Left lung (tissue), 10 donors: ENCODE data around the gene AWAT2. TPM values are rescaled to one million over a fixed set of nuclear protein-coding genes. Genes with fewer than 3 reads are reported as not detected.

Source experiments
- ATAC-seq: fragments of 200-7000 bp; cut with Tn5 transposase; one replicate; pipeline ENCODE4 v1.9.1; 2020; ENCODE audit warnings: moderate library complexity
- DNase-seq, 4 donors: peaks; one replicate each; pipeline ENCODE4 v3.0.0-alpha.2; 2013 to 2020
- H3K27ac ChIP-seq, 2 donors: fragments of 200-600 bp; sonication (generic) in 1 of 2; one replicate each; pipeline versions ENCODE4 v1.5.0 to v1.8.0; 2020 to 2021
- H3K27me3 ChIP-seq, 2 donors: fragments of 200-600 bp; sonication (generic) in 1 of 2; one replicate each; pipeline versions ENCODE4 v1.5.0 to v1.8.0; 2020 to 2021
- H3K36me3 ChIP-seq, 2 donors: fragments of 200-600 bp; sonication (generic) in 1 of 2; one replicate each; pipeline versions ENCODE4 v1.5.0 to v1.8.0; 2020 to 2021
- H3K4me1 ChIP-seq, 2 donors: fragments of 200-600 bp; one replicate each; pipeline ENCODE4 v1.8.0; 2021
- H3K4me3 ChIP-seq, 2 donors: fragments of 200-600 bp; sonication (generic) in 1 of 2; one replicate each; pipeline versions ENCODE4 v1.5.0 to v1.8.0; 2020 to 2021; ENCODE audit warnings: mild to moderate bottlenecking in 1 of 2
- H3K9me3 ChIP-seq, 2 donors: fragments of 200-600 bp; sonication (generic) in 1 of 2; one replicate each; pipeline versions ENCODE4 v1.5.0 to v1.8.0; 2020 to 2021
- intact Hi-C, 2 donors: fragments of 100-400 bp; cut with DNase I; formaldehyde crosslinking; loops; one replicate each; pipeline versions ENCODE4 v1.11.2 to v1.14.2; 2022
- polyA plus RNA-seq, 6 donors: library from polyadenylated mRNA; unstranded; fragments of 120-200 nt; gene quantifications; one replicate each; pipeline ENCODE4 v1.2.1, GENCODE V29; 2013; ENCODE audit not compliant: insufficient read length in 6 of 6
- total RNA-seq, 2 donors: library from RNA; stranded (reverse); fragmentation: NEBNext Ultra II Directional; extraction: Animal tissue kit (Norgen Biotek cat#: 25700); gene quantifications; one replicate each; pipeline ENCODE4 v1.2.1, GENCODE V29; 2021
- TF ChIP-seq, protein P1 (sequence below), 2 donors: fragments of 200-600 bp; sonication (generic) in 1 of 2; IDR thresholded peaks; one replicate each; pipeline versions ENCODE4 v1.5.0 to v1.8.0; 2021; ENCODE audit warnings: antibody characterized with exemption in 2 of 2
- donor health status: DM: no; HTN: yes; CAD: no.
- donor health status: DM: no; HTN: no; CAD: no.

AWAT2 gene
- total and polyA plus RNA-seq, 8 donors = not detected

DNA sequence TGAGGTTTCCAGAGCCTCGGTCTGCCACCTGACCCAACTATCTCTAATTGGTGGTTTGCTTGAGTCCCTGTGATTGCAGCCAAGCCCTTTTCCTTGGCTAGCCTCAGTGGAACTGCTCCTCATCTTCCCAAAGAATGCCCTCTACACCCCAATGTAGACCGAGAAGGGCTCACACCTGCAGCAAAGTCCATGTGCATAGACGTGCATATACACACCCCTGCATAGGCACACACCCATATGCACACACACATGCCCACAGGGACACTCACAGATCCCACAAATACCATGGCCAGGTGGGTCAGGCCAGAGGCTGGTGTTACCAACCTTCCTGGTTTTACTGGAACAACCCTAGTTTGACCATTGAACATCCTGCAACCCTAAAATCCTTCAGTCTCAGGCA, 332 bp downstream of the AWAT2 start:
- TF ChIP-seq, protein P1, sequence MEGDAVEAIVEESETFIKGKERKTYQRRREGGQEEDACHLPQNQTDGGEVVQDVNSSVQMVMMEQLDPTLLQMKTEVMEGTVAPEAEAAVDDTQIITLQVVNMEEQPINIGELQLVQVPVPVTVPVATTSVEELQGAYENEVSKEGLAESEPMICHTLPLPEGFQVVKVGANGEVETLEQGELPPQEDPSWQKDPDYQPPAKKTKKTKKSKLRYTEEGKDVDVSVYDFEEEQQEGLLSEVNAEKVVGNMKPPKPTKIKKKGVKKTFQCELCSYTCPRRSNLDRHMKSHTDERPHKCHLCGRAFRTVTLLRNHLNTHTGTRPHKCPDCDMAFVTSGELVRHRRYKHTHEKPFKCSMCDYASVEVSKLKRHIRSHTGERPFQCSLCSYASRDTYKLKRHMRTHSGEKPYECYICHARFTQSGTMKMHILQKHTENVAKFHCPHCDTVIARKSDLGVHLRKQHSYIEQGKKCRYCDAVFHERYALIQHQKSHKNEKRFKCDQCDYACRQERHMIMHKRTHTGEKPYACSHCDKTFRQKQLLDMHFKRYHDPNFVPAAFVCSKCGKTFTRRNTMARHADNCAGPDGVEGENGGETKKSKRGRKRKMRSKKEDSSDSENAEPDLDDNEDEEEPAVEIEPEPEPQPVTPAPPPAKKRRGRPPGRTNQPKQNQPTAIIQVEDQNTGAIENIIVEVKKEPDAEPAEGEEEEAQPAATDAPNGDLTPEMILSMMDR (IDR thresholded peaks at IDR 0.05) = no peak
- H3K36me3 ChIP-seq = no peaks in the 10 kb centered on the region
- DNase-seq (no peak), ATAC-seq (no peak)
- no peaks in the 10 kb centered on the region for H3K27me3 ChIP-seq
- H3K27ac ChIP-seq = no peak overlapping the region
- intact Hi-C loops = no loop called here
- H3K4me3 ChIP-seq = no peak overlapping the region
- H3K9me3 ChIP-seq = no peaks in the 10 kb centered on the region
- no peaks in the 10 kb centered on the region for H3K4me1 ChIP-seq

DNA sequence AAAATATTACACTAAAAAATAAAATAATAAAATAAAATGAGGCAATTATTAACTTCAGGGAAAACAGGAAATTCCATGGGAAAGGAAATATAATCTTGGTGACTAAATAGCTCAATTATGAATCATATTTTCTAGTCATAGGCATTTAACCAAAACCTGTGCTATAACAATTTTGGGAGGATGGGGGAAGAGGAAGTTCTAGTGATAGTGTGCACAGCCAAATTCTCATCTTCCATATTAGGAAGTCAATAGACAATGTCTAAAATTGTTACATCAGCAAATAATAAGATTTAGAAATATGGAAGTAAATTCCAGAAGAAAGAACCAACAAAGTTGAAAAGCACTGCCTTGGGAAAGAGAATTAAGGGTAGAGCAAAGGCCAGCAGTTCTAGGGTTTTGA, 2.8 kb downstream of the AWAT2 start:
- ATAC-seq (no peak), DNase-seq (no peak)
- Histone ChIP-seq H3K9me3 (no peaks in the 10 kb centered on the region), H3K4me1 (no peaks in the 10 kb centered on the region), H3K36me3 (no peaks in the 10 kb centered on the region), H3K27ac (no peak overlapping the region), H3K27me3 (no peaks in the 10 kb centered on the region), H3K4me3 (no peak overlapping the region)
- TF ChIP-seq, protein P1 (IDR thresholded peaks at IDR 0.05) = no peak
- intact Hi-C loops = no loop called here

DNA sequence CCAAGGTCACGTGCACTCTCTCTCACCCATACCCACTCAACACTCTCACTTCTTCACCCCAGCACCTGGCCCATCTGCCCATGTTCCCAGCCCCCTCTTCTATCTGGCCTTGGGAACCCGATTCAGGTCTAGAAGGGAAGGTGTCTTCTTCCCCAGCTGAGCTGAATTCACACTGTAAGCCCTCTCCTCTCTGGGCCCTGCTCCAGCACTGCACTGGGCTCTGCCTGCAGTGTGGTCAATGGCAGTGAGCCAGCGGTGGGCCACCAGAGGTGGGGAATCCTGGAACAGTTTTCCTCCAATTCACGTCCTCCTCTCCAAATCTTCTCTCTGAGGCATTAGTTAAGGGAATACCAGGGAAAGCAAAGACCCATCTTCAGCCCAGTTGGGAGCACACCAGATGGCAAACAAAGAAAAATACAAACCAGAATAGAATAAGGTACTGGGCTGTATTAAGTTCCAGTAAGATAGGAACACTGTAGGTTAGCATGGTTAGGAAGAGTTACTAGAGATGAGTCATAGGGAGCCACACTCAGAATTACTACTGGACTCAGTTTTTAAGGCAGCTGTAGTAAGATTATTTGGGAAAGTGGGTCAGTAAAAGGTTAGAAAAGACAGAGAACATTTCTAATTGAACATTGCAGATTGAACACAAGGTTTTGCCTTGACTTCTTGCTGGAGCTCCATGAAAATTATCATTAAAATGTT, 5.0 kb downstream of the AWAT2 start:
- Histone ChIP-seq H3K36me3 (no peaks in the 10 kb centered on the region), H3K27ac (no peak overlapping the region), H3K9me3 (no peaks in the 10 kb centered on the region), H3K4me1 (no peaks in the 10 kb centered on the region), H3K4me3 (no peak overlapping the region), H3K27me3 (no peaks in the 10 kb centered on the region)
- no peak for DNase-seq
- TF ChIP-seq, protein P1 (IDR thresholded peaks at IDR 0.05) = no peak
- intact Hi-C loops = no loop called here
- no peak for ATAC-seq

DNA sequence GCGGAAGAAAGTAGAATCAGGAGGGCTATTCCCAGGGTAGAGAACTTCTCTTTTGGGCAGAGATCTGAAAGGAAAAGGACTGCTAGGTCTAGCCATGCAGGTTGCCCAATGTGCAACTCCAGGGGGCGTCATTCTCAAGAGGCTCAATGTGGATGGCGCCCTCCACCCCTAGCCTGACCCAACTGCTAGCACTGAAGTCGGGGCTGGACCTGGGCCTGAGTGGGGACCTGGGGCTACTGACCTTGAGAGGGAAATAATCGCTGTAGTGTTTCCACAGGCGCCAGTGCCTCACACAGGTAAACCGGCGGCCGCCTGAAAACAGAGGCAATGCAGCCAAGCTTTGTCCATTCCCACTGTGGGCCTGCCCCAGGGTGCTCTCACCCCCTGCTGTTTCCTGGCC, 6.1 kb downstream of the AWAT2 start:
- no peaks in the 10 kb centered on the region for H3K9me3 ChIP-seq
- no peak overlapping the region for H3K4me3 ChIP-seq
- TF ChIP-seq, protein P1 (IDR thresholded peaks at IDR 0.05) = no peak
- DNase-seq (no peak), ATAC-seq (no peak)
- no peaks in the 10 kb centered on the region for H3K27me3 ChIP-seq
- intact Hi-C loops = no loop called here
- no peaks in the 10 kb centered on the region for H3K4me1 ChIP-seq
- no peak overlapping the region for H3K27ac ChIP-seq
- H3K36me3 ChIP-seq = no peaks in the 10 kb centered on the region

DNA sequence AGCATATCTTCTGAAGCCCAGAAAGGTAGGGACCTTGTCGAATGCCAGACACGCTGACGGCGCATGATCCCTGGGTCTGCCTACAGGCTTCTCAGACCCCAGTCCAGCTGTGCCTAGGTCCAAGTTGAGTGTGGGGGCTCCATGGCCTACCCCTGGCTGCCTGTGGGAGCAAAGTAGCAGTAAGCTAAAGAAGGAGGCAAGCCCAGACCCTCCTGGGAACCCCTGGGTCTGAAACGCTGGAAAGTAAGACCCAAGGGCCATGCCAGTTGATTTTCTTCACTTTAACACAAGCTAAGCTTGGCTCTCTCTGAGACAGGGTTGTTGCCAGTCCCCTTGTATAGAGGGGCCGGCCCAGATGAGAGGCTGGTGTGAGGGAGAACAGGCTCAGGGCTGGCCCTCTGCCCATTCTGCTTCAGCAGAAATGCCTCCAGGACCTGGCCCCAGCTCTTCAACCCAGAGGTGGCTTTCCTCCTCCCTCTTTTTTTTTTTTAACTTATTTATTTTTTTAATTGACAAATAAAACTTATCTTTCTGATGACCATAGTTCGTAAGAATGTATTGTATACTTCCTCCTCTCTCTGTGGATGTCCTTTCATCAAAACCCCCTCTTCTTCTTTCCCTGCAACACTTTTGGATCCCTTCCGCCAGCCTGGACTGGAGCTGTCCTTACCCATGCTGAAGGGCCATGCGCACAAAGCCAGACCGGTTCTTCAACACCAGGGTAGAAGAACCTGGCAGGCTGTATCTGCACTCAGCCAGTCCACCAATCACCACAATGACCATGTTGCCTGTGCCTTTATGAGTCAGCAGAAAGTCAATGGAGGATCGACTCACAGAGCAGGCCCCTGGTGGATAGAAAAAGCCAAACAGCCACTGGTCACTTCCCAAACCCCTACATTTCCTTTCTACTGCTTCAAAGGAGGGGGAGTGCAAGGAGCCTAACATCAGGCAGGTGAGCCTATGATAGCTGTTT, 7.1 kb downstream of the AWAT2 start:
- intact Hi-C loops = no loop called here

More for the DNA sequence above, 7.1 kb downstream of the AWAT2 start:
- ATAC-seq (peak; percentile 40), DNase-seq (no peak)
- TF ChIP-seq, protein P1 (IDR thresholded peaks at IDR 0.05) = no peak
- Histone ChIP-seq H3K4me3 (no peak overlapping the region), H3K9me3 (no peaks in the 10 kb centered on the region), H3K36me3 (no peaks in the 10 kb centered on the region), H3K27ac (no peak overlapping the region), H3K27me3 (no peaks in the 10 kb centered on the region), H3K4me1 (no peaks in the 10 kb centered on the region)
